Tibial artery (tissue), 4 donors: Measurements from ENCODE around the gene VPS13D.

Experiments
- DNase-seq, 2 donors: peaks; one replicate each; pipeline ENCODE4 v3.0.0-alpha.2; 2019
- H3K27ac ChIP-seq, 2 donors: fragments of 200-600 bp; sonication (generic) in 1 of 2; 1 replicate in 1 of 2; 2 replicates in 1 of 2; pipeline ENCODE4 v1.5.1; 2018 to 2019; ENCODE audit warnings: mild to moderate bottlenecking in 1 of 2
- H3K27me3 ChIP-seq, 2 donors: fragments of 200-600 bp; sonication (generic) in 1 of 2; one replicate each; pipeline versions ENCODE4 v1.5.1 to v1.6.0; 2016 to 2019
- H3K36me3 ChIP-seq, 3 donors: fragments of 200-600 bp; sonication (generic) in 2 of 3; one replicate each; pipeline ENCODE4 v1.5.1; 2016 to 2019; ENCODE audit warnings: mild to moderate bottlenecking in 2 of 3
- H3K4me1 ChIP-seq, 4 donors: fragments of 200-600 bp; sonication (generic) in 2 of 4; 1 replicate in 3 of 4; 2 replicates in 1 of 4; pipeline ENCODE4 v1.5.1; 2016 to 2019
- H3K4me3 ChIP-seq, 2 donors: fragments of 200-600 bp; sonication (generic) in 1 of 2; 1 replicate in 1 of 2; 2 replicates in 1 of 2; pipeline ENCODE4 v1.5.1; 2018 to 2019; ENCODE audit warnings: mild to moderate bottlenecking in 2 of 2
- H3K9me3 ChIP-seq, 3 donors: fragments of 200-600 bp; sonication (generic) in 1 of 3; one replicate each; pipeline ENCODE4 v1.5.1; 2016 to 2019
- CTCF ChIP-seq, 2 experiments: fragments of 200-600 bp in 1 of 2; fragments of 450-650 bp in 1 of 2; IDR thresholded peaks; one replicate each; pipeline ENCODE4 v1.5.1; 2017 to 2019; ENCODE audit warnings: antibody characterized with exemption in 2 of 2, mild to moderate bottlenecking in 1 of 2, moderate library complexity in 1 of 2
- intact Hi-C: fragments of 100-400 bp; cut with DNase I; formaldehyde crosslinking; loops from one replicate; pipeline ENCODE4 v1.15.0; 2023; ENCODE audit warnings: low total_unique reads

The VPS13D gene

GRCh38 chr1:12397462-12398450 is 167.9 kb downstream of the VPS13D start:
- H3K27ac ChIP-seq: no peak overlapping the region
- H3K4me3 ChIP-seq: no peak overlapping the region
- H3K36me3 ChIP-seq: peaks cover 10 to 57% (median 12%) of the 10 kb centered on the region in 3 donors
- H3K27me3 ChIP-seq: no peaks in the 10 kb centered on the region
- no peak for DNase-seq
- intact Hi-C loops: no loop called here
- H3K9me3 ChIP-seq: no peaks in the 10 kb centered on the region
- H3K4me1 ChIP-seq: peaks cover 0 to 9% (median 4%) of the 10 kb centered on the region in 4 donors
- no peak for TF ChIP-seq CTCF (IDR thresholded peaks at IDR 0.05)

GRCh38 chr1:12398479-12398878 is 168.6 kb downstream of the VPS13D start:
- H3K9me3 ChIP-seq: no peaks in the 10 kb centered on the region
- intact Hi-C loops: no loop called here
- no peak overlapping the region for H3K4me3 ChIP-seq
- no peak for TF ChIP-seq CTCF (IDR thresholded peaks at IDR 0.05)
- H3K36me3 ChIP-seq: peaks cover 13 to 57% (median 18%) of the 10 kb centered on the region in 3 donors
- H3K27ac ChIP-seq: no peak overlapping the region
- DNase-seq: no peak
- peaks cover 0 to 9% (median 4%) of the 10 kb centered on the region in 4 donors for H3K4me1 ChIP-seq
- H3K27me3 ChIP-seq: no peaks in the 10 kb centered on the region

- Histone ChIP-seq H3K4me3 (no peak overlapping the region), H3K36me3 (peaks cover 28 to 60% (median 30%) of the 10 kb centered on the region in 3 donors), H3K9me3 (no peaks in the 10 kb centered on the region), H3K4me1 (peaks cover 0 to 18% (median 7%) of the 10 kb centered on the region in 4 donors), H3K27me3 (no peaks in the 10 kb centered on the region), H3K27ac (no peak overlapping the region)
- DNase-seq: no peak
- TF ChIP-seq CTCF (IDR thresholded peaks at IDR 0.05): no peak
- intact Hi-C loops: loop anchor here (5.0 kb wide), 1 partner anchor 217 kb away; the partner anchor contains the start of gene DHRS3
Observed at GRCh38 chr1:12400027-12400693, 170.3 kb downstream of the VPS13D start.

GRCh38 chr1:12402159-12402673 is 172.4 kb downstream of the VPS13D start:
- no peaks in the 10 kb centered on the region for H3K9me3 ChIP-seq
- intact Hi-C loops: loop anchor here (5.0 kb wide), 1 partner anchor 215 kb away; the partner anchor contains the start of gene DHRS3
- H3K27ac ChIP-seq: peak overlapping the region in 1 of 2 donors; percentile 50
- no peak for DNase-seq
- H3K4me3 ChIP-seq: no peak overlapping the region
- H3K27me3 ChIP-seq: no peaks in the 10 kb centered on the region
- TF ChIP-seq CTCF (IDR thresholded peaks at IDR 0.05): no peak
- H3K36me3 ChIP-seq: peaks cover 28 to 51% (median 30%) of the 10 kb centered on the region in 3 donors
- peaks cover 0 to 38% (median 27%) of the 10 kb centered on the region in 4 donors for H3K4me1 ChIP-seq

- Histone ChIP-seq H3K4me1 (peaks cover 0 to 45% (median 32%) of the 10 kb centered on the region in 4 donors), H3K36me3 (peaks cover 28 to 51% (median 30%) of the 10 kb centered on the region in 3 donors)
- intact Hi-C loops: loop anchor here (5.0 kb wide), 1 partner anchor 214 kb away; the partner anchor contains the start of gene DHRS3
Observed at GRCh38 chr1:12402842-12403241, 173.0 kb downstream of the VPS13D start.

More at GRCh38 chr1:12402842-12403241, 173.0 kb downstream of the VPS13D start:
- DNase-seq: no peak
- Histone ChIP-seq H3K27me3 (no peaks in the 10 kb centered on the region), H3K9me3 (no peaks in the 10 kb centered on the region), H3K4me3 (no peak overlapping the region), H3K27ac (no peak overlapping the region)
- TF ChIP-seq CTCF (IDR thresholded peaks at IDR 0.05): no peak
